NT2/D1 (cell line): ENCODE data around the gene SNRPD3.

Experiments
- DNase-seq: peaks from one replicate; pipeline ENCODE4 v3.0.0-alpha.2; 2011; ENCODE audit warnings: low read depth, low spot score
- H3K27me3 ChIP-seq: 2 replicates; pipeline ENCODE4 v1.6.0; 2011; ENCODE audit warnings: mild to moderate bottlenecking; ENCODE audit not compliant: insufficient read length, insufficient read depth
- H3K36me3 ChIP-seq: 2 replicates; pipeline ENCODE4 v1.6.1; 2011; ENCODE audit warnings: mild to moderate bottlenecking, low read length, mixed read lengths; ENCODE audit not compliant: insufficient read depth, insufficient read length
- H3K4me1 ChIP-seq: 2 replicates; pipeline ENCODE4 v1.5.1; 2011; ENCODE audit not compliant: insufficient read depth, insufficient read length
- H3K4me3 ChIP-seq: 2 replicates; pipeline ENCODE4 v1.5.1; 2011; ENCODE audit warnings: low read depth; ENCODE audit not compliant: insufficient read length
- H3K9ac ChIP-seq: 2 replicates; pipeline ENCODE4 v1.6.0; 2011; ENCODE audit warnings: low read depth; ENCODE audit not compliant: insufficient read length
- H3K9me3 ChIP-seq: 2 replicates; pipeline ENCODE4 v1.5.1; 2011; ENCODE audit warnings: mild to moderate bottlenecking, low read length; ENCODE audit not compliant: insufficient read depth
- SUZ12 ChIP-seq: IDR thresholded peaks from 2 replicates; pipeline ENCODE4 v1.6.1; 2011; ENCODE audit not compliant: insufficient read length, insufficient read depth; ENCODE audit errors: extremely low read depth
- YY1 ChIP-seq: IDR thresholded peaks from 2 replicates; pipeline ENCODE4 v1.6.1; 2011; ENCODE audit not compliant: insufficient read length, insufficient read depth
- ZNF274 ChIP-seq: IDR thresholded peaks from 2 replicates; pipeline ENCODE4 v1.6.1; 2011; ENCODE audit warnings: mild to moderate bottlenecking, low read depth, low read length

Gene SNRPD3

DNA sequence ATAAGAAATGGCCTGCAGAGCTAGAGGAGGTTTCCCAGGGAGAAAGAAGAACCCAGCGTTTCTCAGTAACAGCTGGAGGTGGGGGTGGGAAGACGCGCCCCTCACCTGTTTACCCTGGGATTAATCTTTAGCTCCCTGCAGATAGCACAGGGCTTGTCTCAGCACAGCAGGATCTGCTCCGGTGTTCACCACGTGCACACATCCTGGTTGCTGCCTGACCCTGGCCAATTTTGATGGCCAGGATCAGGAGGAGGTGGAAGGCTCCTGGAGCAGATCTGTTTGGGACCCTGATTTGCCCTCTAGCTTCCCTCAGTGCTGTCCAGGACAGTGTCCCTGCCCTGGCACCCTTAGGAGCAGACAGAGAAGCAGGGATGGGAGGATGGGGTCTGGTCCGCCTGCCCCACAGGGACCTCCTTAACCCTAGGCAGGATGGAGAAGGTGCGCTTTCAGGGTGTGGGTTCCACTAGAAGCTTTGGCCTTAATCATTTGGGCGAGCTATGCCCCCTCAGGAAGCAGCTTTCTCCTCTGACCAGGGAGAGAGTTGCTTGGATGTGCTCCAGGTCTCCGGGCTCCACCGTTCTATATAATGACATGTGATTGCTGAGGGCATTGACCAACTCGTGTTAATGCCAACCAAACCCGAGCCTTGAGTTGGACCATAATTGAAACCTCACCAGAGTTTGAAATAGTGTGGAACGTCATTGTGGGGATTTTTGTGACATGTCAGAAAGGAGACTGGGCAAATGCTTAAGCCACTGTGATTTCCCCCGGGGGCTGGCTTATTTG, 41.4 kb upstream of the SNRPD3 start:
- Histone ChIP-seq H3K36me3 (no peaks in the 10 kb centered on the region), H3K9me3 (no peaks in the 10 kb centered on the region), H3K4me1 (no peaks in the 10 kb centered on the region), H3K27me3 (no peaks in the 10 kb centered on the region), H3K4me3 (no peak overlapping the region), H3K9ac (no peak overlapping the region)
- no peak for TF ChIP-seq YY1
- TF ChIP-seq SUZ12 = no peak
- TF ChIP-seq ZNF274 = no peak
- DNase-seq = no peak

DNA sequence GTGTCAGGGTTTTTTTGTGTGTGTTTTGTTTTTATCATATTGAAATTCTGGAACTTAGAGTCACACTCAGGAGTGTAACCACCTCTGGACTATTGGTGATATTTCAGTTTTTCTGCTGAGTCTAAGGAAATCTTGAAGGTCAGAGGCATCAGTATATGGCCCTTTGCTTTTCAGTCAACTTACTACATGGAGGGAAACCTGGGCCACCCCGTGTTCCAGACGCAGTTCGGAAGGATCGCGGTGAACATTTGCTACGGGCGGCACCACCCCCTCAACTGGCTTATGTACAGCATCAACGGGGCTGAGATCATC, 40.8 kb upstream of the SNRPD3 start:
- Histone ChIP-seq H3K9ac (no peak overlapping the region), H3K9me3 (no peaks in the 10 kb centered on the region), H3K4me3 (no peak overlapping the region), H3K36me3 (no peaks in the 10 kb centered on the region), H3K27me3 (no peaks in the 10 kb centered on the region), H3K4me1 (no peaks in the 10 kb centered on the region)
- DNase-seq = no peak
- TF ChIP-seq SUZ12 = no peak
- TF ChIP-seq YY1 = no peak
- no peak for TF ChIP-seq ZNF274

DNA sequence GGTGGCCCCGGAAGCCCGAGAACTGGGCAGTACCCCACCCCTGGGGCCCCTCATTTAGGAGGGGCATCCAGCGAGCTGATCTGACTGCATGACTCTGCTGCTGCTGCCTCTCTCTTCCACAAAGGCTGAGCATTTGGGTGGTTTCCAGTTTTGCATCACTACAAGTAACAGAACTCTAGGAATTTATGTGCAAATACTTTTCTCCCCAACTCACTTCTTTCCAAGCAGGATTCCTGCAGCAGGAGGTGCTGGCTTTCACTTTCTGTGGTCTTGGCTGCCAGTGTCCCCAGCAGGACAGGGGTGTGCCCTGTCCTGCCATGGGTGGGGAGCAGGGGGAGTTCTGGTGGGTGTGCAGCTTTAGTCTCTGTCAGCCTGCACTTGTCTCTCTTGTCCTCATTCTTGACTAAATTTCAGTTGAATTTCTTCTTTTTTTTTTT, 39.5 kb upstream of the SNRPD3 start:
- no peaks in the 10 kb centered on the region for H3K36me3 ChIP-seq
- no peak overlapping the region for H3K9ac ChIP-seq
- H3K27me3 ChIP-seq = no peaks in the 10 kb centered on the region
- H3K4me1 ChIP-seq = no peaks in the 10 kb centered on the region
- no peak overlapping the region for H3K4me3 ChIP-seq
- no peaks in the 10 kb centered on the region for H3K9me3 ChIP-seq
- no peak for TF ChIP-seq ZNF274
- no peak for TF ChIP-seq SUZ12
- no peak for TF ChIP-seq YY1
- peak; percentile 36 for DNase-seq

DNA sequence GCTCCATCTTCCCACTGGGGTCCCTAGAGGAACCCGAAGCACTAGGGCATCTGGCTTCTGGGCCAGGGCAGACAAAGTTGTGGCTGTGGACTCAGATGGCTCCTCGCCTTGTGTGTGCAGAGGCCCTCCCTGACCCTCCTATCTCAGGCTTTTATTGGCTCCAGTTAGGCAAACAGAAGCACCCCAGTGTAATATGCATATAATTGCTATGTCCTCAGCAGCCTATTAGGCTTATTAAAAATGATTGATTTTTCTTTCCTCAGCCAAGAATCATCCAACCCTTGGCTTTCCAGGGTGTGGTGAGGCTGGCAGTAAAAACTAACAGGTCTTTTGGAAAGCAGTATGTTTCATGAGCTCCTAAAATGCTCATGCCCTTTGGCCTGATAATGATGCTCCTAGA, 38.4 kb upstream of the SNRPD3 start:
- Histone ChIP-seq H3K36me3 (no peaks in the 10 kb centered on the region), H3K9ac (no peak overlapping the region), H3K27me3 (no peaks in the 10 kb centered on the region), H3K9me3 (no peaks in the 10 kb centered on the region), H3K4me3 (no peak overlapping the region), H3K4me1 (no peaks in the 10 kb centered on the region)
- TF ChIP-seq YY1 (no peak), ZNF274 (no peak), SUZ12 (no peak)
- no peak for DNase-seq

DNA sequence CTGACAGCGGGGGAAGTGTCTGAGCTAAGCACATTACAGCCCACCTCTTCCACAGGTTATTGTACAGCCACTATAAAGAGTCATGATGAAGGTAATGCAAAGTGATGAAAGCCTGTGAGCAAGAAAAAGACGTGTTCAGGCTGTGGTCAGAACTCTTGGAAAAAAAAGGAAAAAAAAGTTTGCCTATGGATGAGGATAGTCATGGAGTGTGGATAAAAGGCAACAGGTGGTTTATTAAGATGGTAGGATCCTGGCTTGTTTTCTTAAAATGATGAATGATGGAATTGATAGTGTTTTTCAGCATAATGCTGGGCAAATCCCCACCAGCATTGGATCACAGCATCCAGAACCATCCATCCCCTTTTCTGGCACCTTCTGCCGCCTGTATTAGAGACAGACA, 37.6 kb upstream of the SNRPD3 start:
- H3K4me1 ChIP-seq = no peaks in the 10 kb centered on the region
- H3K9me3 ChIP-seq = no peaks in the 10 kb centered on the region
- no peak overlapping the region for H3K4me3 ChIP-seq
- no peak overlapping the region for H3K9ac ChIP-seq
- DNase-seq = no peak
- no peak for TF ChIP-seq YY1
- no peak for TF ChIP-seq SUZ12
- no peak for TF ChIP-seq ZNF274
- H3K36me3 ChIP-seq = no peaks in the 10 kb centered on the region
- H3K27me3 ChIP-seq = no peaks in the 10 kb centered on the region

DNA sequence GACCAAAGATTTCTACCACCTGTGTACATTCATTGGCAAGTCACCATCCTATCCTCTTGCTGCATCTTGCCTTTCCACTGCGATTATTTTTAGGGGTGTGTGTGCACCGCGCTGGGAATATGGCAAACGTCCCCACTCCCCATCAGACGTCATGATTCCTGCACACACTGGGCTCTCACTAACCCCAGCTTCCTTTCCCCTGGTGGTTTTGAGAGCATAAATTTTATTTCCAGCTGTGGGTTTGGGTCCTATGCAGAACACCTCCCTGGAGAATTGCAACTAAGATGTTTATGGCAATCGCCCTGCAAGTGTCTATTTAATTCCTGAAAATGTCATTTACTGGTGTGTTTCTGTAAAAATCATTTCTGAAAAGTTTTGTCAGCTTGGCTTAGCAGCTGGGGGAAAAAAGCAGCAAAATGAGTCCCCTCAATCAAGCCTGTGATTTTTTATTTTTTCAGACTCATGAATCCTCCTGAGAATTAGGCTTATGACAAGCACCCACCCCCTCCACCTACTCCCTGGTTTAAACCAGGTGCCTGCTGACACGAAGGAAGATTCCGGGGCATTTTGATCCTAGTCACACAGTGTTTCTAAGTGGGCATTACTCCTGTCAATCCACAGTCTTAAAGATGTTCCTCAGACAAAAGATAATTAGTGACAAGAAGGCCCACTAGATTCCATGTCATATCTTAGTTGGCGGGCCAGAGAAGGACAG, 36.9 kb upstream of the SNRPD3 start:
- TF ChIP-seq SUZ12 (no peak), ZNF274 (no peak)
- no peaks in the 10 kb centered on the region for H3K4me1 ChIP-seq

DNA sequence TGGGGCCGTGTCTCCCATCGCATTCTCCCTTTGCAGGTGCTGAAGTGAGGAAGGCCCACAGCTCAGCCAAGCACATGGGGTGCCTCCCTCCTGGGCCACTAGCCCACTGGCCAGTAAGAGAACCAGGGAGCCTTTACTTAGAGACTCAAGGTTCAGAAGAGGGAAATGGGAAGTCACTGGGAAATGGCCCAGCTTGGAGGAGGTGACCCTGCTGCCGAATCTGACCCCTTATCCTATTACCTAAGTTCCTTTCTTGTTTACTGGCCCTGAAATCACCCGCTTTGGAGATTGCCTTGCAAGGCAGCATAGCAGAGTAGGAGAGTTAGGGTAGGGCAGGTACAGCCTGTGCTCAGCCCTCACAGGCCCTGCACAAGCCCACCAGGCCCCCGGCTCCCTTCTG, 36.3 kb upstream of the SNRPD3 start:
- Histone ChIP-seq H3K4me1 (no peaks in the 10 kb centered on the region), H3K27me3 (no peaks in the 10 kb centered on the region), H3K36me3 (no peaks in the 10 kb centered on the region), H3K4me3 (no peak overlapping the region), H3K9me3 (no peaks in the 10 kb centered on the region), H3K9ac (no peak overlapping the region)
- DNase-seq = no peak
- TF ChIP-seq SUZ12 (no peak), ZNF274 (no peak), YY1 (no peak)

More for the DNA sequence above, 36.9 kb upstream of the SNRPD3 start:
- Histone ChIP-seq H3K9ac (no peak overlapping the region), H3K4me3 (no peak overlapping the region), H3K27me3 (no peaks in the 10 kb centered on the region), H3K36me3 (no peaks in the 10 kb centered on the region), H3K9me3 (no peaks in the 10 kb centered on the region)
- DNase-seq = no peak
